HG03066 (cell line): ENCODE data around the gene NTRK3.
A peak's percentile ranks its signal among the peaks of the same experiment; 100 is the strongest.

Experiments used
- ATAC-seq: cut with Tn5 transposase; IDR thresholded peaks from one replicate; pipeline ENCODE4 v1.9.1; 2021; ENCODE audit warnings: low read depth; ENCODE audit not compliant: unreplicated experiment

The NTRK3 gene

DNA sequence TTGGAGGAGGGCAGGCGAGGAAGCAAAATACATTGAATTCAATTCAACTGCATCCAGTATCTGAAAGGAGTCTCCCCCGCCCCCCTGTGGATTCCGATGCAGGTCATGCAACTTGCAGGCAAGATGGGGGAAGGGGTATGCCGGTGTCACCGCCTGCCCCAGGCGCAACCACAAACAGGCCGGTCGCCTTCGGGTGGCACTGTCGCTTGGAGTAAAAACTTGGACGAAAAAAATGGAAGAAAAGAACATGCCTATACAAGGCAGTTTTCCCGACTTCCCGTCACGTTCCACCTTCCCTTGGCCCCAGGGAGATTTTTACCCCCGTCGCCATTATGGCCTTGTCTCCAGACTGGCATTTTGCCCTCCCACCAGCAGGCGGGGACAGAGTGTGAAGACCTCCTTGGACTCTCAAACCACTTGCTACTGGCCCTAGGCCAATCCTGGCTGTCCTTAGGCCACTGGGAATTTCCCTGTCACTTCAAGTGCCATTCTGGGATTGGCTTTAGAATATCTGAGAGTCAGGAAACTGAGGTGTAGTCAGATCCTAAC, 1.6 kb upstream of the NTRK3 start:
- no peak for ATAC-seq

DNA sequence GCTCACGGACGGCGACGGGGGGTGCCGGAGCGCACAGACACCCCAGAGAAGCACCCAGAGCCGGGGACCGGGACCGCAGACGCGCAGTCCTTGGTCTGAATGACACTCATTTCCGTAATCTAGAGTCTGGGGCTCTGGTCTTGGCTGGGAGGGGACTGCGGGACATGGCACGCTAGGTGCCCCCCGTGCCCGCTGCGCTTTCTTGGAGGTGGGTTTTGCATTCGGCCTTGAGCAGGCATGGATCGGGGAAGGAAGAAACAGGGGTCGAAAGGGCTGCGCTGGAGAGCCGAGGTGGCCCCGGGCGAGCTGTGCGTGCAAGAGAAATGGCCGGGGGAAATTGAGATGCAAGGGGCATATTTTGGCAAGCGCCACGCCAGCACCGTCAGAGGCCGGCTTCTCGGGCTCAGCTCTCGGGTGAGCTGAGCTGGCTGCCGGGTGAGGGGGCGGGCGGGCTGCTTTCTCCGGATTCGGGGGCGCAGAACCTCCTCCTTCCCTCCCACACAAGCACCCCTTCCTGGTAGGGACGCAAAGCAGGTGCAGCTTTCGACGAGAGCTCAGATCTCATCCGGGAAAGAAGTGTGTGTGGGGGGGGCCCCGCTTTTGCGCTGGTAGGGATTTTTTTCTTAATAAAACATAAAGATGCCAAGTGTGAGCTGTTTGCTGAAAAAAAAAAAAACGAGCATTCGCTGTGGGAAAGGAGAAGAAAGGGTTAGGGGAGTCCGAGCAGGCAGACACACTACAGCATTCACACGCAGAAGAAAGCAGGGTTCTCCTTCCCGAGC, 963 bp upstream of the NTRK3 start:
- no peak for ATAC-seq

DNA sequence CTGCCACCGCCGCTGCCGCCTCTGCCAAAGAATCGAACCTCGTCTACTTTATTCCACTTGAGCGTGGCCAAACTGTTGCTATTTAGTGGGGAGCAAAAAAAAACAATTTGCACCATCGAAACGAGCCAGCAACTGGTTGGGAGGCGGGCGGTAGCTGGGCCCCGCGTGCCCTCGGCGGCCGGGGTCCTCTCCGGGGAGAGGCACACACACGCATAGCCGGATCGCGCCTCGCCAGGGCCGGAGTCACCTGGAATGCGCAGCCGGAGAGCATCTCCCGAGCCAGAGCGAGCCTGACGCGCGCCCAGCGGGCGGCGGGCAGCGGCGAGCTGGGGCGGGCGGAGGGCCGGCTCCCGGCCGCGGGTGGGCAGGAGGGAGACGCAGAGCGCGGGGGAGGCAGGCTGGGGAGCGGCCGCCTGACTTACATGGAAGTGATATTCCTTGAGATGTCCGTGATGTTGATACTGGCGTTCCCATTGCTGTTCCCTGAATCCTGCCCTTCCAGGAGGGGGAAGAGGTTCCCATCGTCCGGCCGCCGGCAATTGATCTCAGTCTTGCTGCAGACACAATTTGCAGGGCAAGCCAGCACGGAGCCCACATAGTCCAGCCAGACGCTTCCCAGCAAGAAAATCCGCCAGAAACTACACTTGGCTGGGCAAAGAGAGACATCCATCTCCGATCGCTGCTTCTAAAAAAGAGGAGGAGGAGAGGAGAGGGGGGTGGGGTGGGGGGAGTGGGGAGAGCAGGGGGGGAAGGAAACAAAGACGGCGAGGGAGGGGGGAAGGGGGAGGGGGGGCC, 858 bp downstream of the NTRK3 start:
- no peak for ATAC-seq

DNA sequence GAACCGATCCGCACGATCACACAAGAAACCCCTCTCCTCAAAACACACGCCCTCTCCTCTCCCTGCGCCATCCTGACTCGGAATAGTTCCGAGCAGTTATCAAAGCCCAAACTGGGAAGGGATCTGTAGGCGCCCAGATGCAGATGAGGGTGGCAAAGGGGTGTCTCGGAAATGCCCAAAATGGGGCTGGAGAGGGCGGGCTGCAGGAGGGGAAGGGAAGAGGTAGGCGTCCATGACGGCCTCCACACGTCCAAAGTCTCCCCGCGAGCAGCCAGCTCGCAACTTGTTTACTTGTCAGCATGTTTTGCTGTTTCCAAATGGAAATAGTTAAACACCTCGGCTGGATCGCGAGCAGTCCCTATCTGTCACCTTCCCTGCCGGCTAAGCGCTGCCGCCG, 1.5 kb downstream of the NTRK3 start:
- no peak for ATAC-seq

DNA sequence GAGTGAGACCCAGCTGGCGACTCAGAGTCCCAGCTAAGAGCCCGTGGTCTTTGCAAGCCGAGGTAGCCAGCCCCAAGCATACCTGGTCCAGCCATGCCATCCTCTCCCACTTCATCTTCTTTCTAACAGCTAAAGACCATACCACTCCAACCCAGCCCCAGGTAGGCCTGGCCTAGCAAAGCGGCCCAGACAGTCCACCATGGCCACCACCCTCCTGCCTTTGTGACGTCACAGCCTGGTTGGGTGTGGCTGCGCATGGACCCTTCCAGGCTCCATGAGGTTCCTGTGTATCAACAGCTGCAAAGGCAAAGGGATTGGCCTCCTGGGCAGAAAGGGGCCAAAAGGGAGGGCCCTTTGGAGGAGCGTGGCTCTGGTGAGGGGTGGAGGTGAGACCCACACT, 4.1 kb downstream of the NTRK3 start:
- ATAC-seq = no peak

DNA sequence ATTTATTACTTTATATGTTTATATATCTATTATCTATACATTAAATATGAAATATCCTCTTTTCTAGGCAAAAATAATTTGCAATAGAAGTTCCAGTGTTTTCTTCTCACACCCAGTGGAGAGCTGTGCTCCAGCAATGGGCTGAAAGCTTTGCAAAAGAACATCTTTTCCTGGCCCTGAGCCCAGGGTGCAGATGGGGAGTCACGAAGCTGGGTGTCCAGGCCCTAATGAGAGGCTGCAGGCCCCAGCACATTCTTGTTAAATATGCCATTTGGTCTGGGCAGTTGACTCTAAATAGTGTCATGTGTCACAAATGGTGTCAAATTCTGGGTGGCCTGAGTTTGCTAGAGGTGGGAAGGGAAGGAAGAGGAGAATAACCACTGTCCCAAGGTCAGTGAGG, 5.7 kb downstream of the NTRK3 start:
- no peak for ATAC-seq

DNA sequence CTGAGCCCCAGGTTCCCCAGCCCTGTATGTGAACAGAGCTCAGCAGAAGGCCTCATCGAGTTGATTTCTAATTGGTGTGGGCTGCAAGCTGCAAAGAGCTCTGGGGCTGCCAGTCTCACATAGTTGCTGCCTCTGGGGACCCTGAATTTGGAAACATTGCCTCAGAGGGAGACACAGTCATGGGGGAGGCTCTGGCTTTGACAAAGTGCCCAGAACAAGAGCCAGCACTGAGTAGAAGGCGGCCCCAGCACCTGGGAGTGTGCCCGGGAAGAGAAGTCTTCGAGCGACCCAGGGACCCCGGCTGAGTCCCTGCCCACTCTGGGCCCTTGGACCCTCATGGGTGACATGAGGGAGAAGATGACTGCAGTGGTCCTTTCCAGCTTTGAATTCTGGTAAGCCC, 7.3 kb downstream of the NTRK3 start:
- ATAC-seq = no peak

DNA sequence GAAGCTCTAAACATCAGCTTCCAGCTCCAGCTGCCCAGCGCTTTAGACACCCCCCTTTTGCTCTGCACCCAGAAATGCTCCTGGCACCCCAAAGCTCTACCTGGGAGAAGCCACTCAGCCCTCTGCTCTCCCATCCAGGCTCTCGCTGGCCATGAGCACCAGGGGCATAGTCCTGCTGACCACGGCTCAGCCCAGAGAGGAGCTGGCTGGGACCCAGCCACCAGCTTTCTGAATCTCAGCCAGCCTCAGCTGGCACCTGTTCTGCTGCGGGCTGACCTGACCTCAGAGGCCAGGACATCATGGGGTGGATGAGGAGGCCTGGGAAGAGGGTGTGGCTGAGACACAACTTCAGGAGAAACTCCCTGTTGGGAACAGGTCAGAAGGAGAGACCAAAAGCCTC, 8.6 kb downstream of the NTRK3 start:
- ATAC-seq = no peak

DNA sequence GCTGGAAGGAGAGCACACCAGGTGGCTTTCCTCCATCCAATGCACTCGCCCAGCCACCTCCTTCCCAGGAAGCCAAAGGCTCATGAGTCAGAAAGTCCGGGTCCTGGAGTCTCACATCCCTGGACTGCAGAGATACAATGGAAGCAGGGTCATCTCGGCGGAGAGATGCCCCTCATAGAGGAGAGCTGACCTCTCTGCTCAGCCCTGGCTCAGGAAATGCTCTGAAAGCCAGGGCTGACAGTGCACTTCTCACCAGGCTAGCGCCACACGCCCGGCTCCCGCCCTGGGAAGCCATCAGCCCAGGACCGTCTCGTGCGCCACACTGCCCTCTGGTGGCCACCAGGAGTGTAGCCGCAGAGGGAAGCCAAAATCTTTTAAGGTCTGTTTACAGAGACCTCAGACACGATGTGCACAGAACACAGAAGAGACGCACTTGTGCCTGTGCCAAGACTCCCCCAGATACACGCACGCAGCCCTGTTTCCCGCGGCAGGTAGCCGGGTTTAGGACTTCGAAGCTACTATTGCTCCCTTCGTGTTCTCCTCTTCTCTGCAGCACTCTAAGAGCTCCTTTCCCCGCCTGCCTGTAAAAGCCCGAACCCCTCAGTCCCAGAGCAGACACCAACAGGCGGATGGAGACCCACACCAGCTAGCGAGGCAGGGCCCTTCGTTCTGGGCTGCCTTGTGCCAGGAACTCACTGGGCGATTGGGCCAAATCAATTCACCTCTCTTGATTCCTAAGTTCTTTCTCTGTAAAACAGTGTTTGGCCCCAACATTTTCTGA, 9.7 kb downstream of the NTRK3 start:
- ATAC-seq = peak; percentile 70

DNA sequence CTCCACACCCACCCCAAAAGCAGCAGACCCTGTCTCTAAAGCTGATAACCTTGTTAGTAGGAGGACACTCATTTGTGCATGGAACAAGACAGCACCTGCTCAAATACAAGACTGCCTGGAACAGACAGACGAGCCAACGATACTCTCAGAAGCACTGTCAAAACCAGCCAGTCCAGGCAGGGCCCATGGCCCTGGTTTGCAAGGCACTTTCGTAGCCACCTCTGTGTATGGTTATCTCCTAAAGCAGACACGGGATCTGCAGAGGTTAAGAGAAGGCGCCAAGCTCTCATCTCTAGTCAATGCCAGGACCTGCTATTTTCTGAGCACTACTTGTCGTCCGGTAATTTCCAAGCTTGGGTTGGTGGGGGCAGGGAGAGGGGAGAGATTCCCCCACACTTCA, 10.5 kb downstream of the NTRK3 start:
- ATAC-seq = no peak

DNA sequence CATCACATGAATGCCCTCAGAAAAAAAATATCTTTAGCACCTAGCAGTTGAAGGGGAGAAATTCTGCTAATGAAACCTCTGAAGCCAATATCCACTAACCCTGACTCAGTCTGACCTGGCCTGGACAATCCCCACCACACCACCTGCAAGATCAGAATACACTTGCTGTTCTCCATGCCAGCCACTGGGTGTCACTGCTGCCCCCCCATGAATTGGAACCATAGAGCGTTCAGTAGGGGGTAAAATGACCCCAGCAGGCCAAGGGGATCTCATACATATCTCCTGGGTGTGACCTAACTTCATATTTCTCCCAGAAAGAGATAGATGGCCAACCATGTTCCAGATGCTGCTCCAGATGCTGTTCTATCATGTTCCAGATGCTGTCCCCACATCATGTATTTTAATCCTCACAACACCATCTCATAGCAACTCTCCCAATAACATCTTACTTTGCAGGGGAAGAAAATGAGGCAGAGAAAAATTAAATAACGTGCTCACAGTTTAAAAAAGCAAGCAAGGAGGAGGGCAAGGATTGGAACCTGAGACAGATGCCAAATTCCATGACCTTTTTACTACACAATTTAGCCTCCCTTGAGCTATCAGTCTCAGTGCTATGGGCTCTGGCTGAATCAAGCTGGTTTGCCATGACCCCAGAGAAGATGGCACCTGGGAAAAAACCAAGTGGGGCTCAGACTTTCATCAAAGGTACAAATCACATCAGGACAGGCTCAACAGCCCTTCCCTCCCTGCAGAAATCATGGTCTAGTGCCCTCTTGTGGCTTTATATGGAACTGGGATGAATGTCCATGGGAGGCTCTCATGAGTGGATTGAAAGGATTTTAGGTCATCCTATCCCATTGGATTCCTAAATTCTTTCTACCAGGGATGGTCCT, 12.4 kb downstream of the NTRK3 start:
- ATAC-seq = peak; percentile 53

DNA sequence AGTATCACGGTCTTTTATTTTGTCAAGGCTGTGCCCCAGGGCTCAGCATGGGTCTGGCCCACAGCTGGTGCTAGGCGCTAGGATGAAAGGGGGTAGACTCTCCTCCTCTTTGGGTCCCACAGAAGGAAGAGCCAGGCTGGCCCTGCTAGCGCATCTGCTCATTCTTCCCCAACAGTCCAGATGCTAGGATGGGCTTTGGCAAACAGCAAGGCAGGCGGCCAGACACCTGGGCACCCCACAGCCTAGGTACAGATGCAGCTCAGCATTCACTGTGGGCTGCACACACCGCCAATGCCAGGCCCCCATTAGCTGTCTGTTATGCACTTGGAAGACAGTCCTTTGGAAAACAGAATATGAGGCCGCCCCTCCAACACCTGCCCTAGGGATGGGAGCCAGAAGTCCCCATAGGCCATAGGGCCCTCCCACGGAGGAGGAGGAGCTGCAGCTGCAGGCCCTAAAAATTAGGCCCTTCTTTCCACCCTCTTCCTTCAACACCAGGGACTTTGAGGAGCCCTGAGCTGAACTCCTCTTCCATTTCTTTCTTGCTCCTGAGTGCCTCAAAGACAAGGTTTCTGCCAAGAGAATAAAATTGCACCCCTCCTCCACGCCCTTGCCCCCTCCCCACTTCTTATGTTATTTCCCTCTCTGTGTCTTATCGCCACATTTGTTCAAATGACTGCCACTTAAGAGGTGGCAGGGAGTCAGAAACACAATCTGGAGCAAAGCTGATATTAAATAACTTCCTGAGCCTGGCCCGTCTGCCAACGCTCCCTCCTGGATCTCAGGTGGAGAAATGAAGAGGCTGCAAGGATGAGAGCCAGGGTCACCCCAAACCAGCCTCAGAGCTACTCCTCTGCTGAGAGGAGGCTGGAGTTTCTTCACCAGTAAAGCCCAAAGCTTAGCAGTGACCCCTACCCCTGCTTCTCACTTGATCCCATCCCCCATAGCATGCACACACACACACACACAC, 13.7 kb downstream of the NTRK3 start:
- no peak for ATAC-seq

DNA sequence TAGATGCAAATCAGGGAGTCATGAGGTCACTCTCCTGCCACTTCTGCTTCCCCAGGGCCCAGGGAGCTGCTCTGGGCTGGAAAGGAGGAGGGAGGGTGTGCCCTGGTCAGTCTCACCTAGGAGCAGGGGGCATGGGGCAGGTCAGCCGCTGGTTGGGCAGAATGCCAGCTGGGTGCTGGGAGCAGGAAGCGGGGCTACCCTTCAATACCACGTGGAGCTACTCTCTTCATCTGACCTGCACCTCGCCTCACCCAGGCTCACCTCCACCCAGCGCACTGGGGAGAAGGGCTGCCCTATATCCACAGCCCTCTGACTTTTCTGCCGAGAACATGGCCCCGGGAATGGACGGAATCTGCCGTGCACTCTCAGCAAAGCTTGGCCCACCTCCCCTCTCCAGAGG, 15.1 kb downstream of the NTRK3 start:
- no peak for ATAC-seq

DNA sequence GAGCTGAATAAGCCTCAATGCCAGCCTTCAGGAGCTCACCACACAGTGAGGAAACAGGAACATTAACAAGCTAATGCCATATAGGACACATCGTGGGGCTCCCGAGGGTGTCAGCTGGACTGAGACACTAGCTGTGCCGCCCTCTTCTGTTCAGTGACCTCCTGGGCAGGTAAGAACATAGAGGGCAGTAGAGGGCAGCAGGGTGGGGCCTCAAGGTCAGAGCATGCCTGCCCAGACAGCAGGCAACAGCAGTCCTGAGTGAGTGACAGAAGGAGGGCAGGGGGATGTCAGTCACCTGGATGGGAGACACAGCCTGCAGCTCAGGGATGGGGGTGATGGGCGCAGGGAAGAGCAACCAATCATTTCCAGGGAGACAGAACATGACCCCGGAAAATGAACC, 15.5 kb downstream of the NTRK3 start:
- ATAC-seq = no peak

DNA sequence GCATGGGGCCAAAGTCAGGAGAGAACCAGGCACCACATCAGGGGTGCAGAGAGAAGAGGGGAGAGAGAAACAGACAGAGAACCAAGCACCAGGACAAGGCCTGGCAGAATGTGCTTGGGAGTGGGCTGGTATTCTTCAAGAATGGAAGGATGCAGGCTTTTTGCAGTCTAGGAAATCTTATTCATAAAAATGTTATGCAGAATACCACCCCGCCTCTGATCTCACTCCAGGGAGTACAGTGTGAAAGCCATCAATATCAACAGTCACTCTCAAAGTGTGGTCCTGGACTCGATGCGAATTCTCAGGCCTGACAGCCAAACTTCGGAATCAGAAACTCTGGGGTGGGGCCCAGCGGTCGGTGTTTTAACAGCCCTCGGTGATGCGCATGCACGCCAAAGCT, 16.9 kb downstream of the NTRK3 start:
- no peak for ATAC-seq

DNA sequence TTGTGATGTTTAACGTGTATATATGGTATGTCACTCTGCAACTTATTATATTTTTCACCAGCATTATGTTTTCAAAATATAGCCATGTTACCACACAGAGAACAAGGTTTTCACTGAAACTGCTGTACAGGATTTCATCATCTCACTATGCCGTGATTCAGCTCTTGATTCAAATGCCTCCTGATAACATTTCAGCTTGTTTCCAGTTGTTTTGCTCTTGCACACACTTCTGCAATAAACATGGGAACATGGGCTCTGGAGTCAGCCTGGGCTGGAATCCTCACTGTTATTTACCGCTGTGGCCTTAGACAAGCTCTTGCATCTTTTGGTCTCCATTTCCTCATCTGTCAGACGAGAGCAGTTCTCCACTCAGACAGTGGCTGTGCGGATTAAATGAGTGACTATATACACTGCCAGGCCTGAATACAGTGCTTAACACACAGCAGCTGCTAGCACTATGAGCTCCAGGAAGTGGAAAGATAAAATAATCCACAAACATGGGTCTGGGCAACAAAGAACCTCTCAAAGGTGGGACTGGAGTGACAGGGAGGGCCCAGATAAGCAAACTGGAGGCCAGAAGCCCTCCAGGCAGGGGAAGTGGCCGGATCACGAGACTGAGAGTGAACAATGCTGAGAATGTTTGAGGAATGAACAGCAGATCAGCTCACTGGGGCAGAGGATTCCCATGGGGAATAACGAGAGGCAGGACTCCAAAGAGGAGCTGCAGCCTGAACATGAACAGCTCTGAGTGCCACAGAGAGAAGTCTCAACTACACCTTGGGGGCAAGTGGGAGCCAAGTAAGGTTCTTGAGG, 17.7 kb downstream of the NTRK3 start:
- ATAC-seq = no peak

DNA sequence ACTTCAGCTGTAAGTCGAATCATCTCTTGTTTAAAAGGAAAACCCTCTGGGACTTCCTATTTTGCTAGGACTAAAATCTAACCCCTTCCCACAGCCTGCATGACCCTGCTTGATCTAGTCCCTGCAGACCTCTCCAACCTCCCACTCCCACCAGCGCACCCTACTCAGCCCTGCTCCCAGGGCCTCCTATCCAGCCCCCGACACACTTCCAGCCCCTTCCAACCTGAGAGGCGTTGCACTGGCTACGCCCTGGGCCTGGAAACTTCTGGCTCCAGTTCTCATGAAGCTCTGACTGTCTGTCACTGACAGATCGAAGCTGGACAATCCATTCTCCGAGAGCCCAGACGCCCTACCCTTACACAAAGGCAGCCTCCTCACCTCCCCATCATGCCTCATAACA, 21.8 kb downstream of the NTRK3 start:
- ATAC-seq = no peak

DNA sequence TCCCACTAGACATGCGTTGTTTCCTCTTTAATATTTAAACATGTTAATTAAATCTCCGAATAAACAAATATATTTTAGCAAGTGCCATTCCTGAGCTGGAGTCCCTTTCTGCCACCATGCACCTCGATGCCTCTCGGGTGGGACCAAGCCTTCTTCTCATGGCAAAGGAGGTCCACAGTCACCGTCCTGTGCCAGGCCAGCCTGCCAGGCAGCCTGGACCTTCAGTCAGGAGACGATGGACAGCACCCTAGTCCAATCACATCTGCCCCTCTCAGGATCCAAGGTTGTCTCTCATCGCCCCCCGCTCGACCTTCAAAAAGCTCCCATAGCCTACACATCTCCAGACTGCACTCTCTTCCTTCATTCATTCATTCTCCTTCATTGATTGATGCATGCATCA, 22.6 kb downstream of the NTRK3 start:
- no peak for ATAC-seq
